Subcutaneous adipose tissue (tissue), 4 donors: ENCODE measurements around the gene TSNAX. TPM values are rescaled to one million over a fixed set of nuclear protein-coding genes. Genes with fewer than 3 reads are reported as not detected.

Source experiments
- total RNA-seq, 4 donors: library from RNA; depleted of rRNA; stranded (reverse); fragments of >200 nt; gene quantifications; one replicate each; pipeline ENCODE4 v1.1.0, GENCODE V29; 2016
- TF ChIP-seq, protein P1 (sequence below): fragments of 450-650 bp; IDR thresholded peaks from one replicate; pipeline ENCODE4 v1.5.1; 2016; ENCODE audit warnings: low read depth, mild to moderate bottlenecking, control low read depth, antibody characterized with exemption, moderate library complexity

Gene TSNAX
- total RNA-seq, 4 donors from 2014 or later = 26.8 to 41.0 (median 35.3) TPM

DNA sequence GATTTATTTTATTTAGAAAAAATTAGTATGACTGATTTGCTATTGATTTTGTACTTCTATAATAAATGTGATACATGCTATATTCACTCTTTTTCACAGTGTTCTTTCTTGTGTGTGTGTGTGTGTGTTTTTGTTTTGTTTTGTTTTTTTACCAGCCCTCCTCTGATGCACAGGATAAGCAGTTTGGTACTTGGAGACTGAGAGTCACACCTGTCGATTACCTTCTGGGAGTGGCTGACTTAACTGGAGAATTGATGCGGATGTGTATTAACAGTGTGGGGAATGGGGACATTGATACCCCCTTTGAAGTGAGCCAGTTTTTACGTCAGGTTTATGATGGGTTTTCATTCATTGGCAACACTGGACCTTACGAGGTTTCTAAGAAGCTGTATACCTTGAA lies 35.9 kb downstream of the TSNAX start:
- TF ChIP-seq, protein P1, sequence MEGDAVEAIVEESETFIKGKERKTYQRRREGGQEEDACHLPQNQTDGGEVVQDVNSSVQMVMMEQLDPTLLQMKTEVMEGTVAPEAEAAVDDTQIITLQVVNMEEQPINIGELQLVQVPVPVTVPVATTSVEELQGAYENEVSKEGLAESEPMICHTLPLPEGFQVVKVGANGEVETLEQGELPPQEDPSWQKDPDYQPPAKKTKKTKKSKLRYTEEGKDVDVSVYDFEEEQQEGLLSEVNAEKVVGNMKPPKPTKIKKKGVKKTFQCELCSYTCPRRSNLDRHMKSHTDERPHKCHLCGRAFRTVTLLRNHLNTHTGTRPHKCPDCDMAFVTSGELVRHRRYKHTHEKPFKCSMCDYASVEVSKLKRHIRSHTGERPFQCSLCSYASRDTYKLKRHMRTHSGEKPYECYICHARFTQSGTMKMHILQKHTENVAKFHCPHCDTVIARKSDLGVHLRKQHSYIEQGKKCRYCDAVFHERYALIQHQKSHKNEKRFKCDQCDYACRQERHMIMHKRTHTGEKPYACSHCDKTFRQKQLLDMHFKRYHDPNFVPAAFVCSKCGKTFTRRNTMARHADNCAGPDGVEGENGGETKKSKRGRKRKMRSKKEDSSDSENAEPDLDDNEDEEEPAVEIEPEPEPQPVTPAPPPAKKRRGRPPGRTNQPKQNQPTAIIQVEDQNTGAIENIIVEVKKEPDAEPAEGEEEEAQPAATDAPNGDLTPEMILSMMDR = no peak

DNA sequence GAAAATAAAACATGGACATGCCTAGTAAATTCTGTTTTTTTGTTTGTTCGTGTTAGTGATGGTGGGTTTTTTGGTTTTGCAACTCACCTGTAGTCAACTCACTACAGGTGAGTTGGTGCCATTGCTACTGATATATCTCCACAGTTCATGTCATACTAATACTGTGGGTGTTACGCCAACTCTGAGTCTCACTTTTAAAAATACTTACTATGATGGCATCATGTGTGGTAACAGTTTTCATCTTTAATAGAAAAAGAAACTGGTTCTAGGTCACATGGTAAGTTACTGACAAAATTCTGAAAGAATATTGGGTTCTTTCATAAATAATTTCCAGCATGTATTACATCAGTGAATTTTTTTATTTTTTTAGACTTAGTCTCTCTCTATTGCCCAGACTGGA lies 38.0 kb downstream of the TSNAX start:
- TF ChIP-seq, protein P1 = no peak

DNA sequence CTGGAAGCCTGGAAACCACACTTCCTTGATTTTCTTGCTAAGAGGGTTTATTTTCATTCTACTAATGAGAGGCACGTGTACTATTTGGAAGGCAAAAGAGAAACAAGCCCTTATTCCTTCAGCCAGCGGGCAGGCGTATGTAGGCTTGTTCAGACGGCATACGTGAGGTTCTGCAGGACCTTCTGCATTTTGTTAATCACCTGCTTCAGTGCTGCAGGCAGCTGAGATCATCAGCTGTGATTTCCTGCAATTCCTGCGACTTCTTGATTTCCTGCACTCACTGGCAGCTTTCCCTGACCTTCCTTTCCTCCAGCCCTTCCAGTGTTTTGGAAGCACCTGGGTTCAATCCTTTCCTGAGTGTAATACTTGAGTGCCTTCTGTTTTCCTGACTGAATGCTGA lies 43.4 kb downstream of the TSNAX start:
- TF ChIP-seq, protein P1 = no peak

DNA sequence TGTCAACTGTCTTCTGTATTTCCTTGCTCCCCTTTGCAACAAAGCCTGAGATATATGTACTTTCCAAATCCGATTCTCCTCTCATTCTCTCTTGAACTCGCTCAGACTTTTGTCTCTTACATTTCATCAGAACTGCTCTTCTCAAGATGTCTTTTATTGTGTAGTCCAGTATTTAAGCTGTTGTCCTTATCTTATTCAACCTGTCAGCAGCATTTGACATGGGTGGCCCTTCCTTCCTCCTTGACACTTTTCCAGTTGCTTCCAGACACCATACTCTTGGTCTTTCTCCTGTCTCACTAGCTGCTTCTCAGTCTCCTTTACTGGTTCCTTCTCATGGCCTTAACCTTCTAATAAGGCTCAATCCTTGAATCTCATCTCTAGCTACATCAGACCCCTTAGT lies 47.0 kb downstream of the TSNAX start:
- TF ChIP-seq, protein P1 = no peak

DNA sequence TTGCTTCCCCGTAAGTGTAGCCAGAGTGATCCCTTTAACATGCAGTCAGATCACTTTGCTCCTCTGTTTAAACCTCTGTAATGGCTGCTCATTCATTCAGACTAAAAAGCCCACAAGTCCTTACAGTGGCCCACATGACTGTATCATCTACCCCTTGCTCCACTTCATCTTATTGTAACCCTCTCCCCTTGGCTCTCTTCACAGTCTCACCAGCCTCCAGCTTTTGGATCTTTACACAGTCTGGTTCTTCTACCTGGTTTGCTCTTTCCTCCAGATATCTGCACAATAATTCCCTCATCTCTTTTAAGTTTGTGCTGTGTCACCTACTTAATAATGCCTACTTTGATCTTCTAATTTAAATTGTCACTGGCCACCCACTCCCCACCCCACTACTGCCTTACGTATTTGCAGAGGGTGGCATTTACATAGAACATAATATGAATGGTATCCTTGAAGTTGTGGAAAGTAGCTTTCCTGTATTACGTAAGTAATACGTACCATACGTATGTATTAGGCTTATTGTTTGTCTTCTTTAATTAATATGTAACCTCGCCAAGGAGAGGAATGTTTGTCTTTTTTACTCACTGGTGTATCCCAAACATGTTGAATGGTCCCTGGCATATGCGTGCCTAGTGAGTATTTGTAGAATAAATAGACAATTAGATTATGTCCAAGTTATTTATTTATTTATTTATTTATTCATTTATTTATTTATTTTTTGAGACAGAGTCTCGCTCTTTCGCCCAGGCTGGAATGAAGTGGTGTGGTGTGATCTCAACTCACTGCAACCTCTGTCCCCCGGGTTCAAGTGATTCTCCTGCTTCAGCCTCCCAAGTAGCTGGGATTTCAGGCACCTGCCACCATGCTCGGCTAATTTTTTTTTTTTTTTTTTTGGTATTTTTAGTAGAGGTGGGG lies 48.6 kb downstream of the TSNAX start:
- TF ChIP-seq, protein P1 = no peak

DNA sequence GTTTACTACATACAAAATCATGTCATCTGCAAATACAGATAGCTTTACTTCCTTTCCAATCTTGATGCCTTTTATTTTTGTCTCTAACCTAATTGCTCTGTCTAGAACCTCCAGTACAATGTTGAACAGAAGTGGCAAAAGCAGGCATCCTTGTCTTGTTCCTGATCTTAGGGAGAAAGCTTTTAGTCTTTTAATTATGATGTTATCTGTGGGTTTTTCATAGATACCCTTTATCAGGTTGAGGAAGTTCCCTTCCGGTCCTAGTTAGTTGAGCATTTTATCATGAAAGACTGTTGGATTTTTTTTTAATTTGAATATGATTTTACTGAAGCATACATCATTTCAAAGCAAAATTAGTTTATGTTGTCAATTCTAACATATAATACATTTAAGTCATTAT lies 52.4 kb downstream of the TSNAX start:
- TF ChIP-seq, protein P1 = no peak

DNA sequence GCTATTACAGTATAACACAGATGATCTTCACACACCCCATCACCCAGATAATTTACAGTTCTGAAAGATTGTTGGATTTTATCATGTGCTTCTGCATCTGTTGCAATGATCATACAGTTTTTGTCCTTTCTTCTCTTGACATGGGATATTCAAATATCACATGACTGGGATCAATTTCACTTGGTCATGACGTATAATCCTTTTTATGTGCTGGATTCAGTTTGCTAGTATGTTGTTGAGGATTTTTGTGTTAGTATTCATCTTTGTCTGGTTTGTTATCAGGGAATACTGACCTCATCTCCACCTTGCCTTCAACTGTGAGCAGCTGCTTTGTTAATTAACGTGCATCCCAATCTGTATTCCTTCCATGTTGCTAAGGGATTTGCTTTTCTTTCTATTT lies 53.4 kb downstream of the TSNAX start:
- TF ChIP-seq, protein P1 = no peak
